ENCODE data around the gene UTF1.

Gene UTF1

GRCh38 chr10:133266056-133266795, 36.2 kb downstream of the UTF1 start:
- no peak for DNase-seq

GRCh38 chr10:133267293-133267692, 37.3 kb downstream of the UTF1 start:
- no peak for DNase-seq

- DNase-seq = no peak
Observed at GRCh38 chr10:133267829-133268228, 37.8 kb downstream of the UTF1 start.

- DNase-seq = no peak
Observed at GRCh38 chr10:133268532-133268931, 38.5 kb downstream of the UTF1 start.

GRCh38 chr10:133269367-133269766, 39.4 kb downstream of the UTF1 start:
- no peak for DNase-seq

- DNase-seq = no peak
Observed at GRCh38 chr10:133270204-133270603, 40.2 kb downstream of the UTF1 start.

GRCh38 chr10:133270773-133271297, 40.8 kb downstream of the UTF1 start:
- no peak for DNase-seq

GRCh38 chr10:133271521-133272300, 41.7 kb downstream of the UTF1 start:
- no peak for DNase-seq

- no peak for DNase-seq
Observed at GRCh38 chr10:133272301-133272963, 42.4 kb downstream of the UTF1 start.

- no peak for DNase-seq
Observed at GRCh38 chr10:133272964-133273420, 43.0 kb downstream of the UTF1 start.

GRCh38 chr10:133273534-133274143, 43.6 kb downstream of the UTF1 start:
- no peak for DNase-seq

GRCh38 chr10:133274751-133275683, 45.0 kb downstream of the UTF1 start:
- no peak for DNase-seq

- no peak for DNase-seq
Observed at GRCh38 chr10:133275684-133276092, 45.7 kb downstream of the UTF1 start.

- DNase-seq = no peak
Observed at GRCh38 chr10:133276100-133276434, 46.0 kb downstream of the UTF1 start.

GRCh38 chr10:133276435-133277201, 46.6 kb downstream of the UTF1 start, which contains the start of gene ADAM8:
TSS of gene ADAM8 (minus strand) at chr10:133276868. CDS start at chr10:133276817, 51 bp downstream.
- peak; percentile 54 for DNase-seq

GRCh38 chr10:133277277-133277992, 47.4 kb downstream of the UTF1 start:
- DNase-seq = no peak

GRCh38 chr10:133277993-133278576, 48.1 kb downstream of the UTF1 start:
- DNase-seq = no peak

- peak; percentile 4 for DNase-seq
Observed at GRCh38 chr10:133278577-133279265, 48.7 kb downstream of the UTF1 start.
